HG02852 (cell line): Measurements from ENCODE around the gene RNF111.
A peak's percentile ranks its signal among the peaks of the same experiment; 100 is the strongest.
"Not testable (repeated sequence)": the region's sequence is repeated elsewhere in the genome, so short reads cannot be mapped to it uniquely, and the experiment has no call there.

Experiments used
- ATAC-seq: cut with Tn5 transposase; IDR thresholded peaks from one replicate; pipeline ENCODE4 v1.9.1; 2021; ENCODE audit warnings: mild to moderate bottlenecking, moderate library complexity; ENCODE audit not compliant: unreplicated experiment

The RNF111 gene

DNA sequence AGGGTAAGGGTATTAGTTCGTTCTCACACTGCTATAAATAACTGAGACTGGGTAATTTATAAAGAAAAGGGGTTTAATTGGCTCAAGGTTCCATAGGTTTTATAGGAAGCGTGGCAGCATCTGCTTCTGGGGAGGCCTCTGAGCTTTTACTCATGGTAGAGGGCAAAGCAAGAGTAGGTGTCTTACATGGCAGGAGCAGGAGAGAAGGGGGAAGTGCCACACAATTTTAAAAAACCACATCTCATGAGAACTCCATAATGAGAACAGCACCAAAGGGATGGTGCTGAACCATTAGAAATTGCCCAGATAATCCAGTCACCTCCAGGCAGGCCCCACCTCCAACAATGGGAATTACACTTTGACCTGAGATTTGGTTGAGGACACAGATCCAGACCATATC lies 12.2 kb downstream of the RNF111 start:
- ATAC-seq: no peak

DNA sequence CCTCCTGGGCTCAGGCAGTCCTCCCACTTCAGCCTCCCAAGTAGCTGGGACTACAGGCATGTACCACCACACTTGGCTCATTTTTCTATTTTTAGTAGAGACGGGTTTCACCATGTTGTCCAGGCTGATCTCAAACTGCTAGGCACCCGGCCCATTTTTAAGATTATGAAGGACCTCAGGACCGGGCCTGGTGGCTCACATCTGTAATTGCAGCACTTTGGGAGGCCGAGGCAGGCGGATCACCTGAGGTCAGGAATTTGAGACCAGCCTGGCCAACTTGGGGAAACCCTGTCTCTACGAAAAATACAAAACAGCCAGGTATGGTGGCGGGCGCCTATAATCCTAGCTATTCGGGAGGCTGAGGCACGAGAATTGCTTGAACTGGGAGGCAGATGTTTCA lies 12.8 kb downstream of the RNF111 start:
- ATAC-seq: not testable (repeated sequence)

GRCh38 chr15:59001946-59002345 lies 14.5 kb downstream of the RNF111 start:
- no peak for ATAC-seq

GRCh38 chr15:59002418-59002859 lies 15.0 kb downstream of the RNF111 start:
- peak; percentile 61 for ATAC-seq

DNA sequence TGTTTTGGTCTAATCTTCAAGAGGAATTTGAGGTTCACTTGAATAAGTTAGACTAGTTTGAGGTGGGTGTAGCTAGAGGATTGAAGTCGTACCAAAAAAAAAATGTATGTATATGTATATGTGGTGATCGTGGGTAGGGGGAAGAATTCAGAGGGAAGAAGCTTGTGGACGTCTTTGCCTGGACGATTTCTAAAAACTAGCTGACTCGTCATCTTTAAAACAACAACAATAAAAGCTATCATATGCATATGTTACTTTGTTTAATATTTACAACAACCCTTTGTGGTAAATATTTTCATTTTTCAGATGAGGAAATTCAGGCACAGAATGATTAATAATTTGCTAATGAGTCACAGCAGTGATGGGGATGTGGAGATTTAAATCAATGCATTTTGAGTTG lies 18.1 kb downstream of the RNF111 start:
- ATAC-seq: no peak

DNA sequence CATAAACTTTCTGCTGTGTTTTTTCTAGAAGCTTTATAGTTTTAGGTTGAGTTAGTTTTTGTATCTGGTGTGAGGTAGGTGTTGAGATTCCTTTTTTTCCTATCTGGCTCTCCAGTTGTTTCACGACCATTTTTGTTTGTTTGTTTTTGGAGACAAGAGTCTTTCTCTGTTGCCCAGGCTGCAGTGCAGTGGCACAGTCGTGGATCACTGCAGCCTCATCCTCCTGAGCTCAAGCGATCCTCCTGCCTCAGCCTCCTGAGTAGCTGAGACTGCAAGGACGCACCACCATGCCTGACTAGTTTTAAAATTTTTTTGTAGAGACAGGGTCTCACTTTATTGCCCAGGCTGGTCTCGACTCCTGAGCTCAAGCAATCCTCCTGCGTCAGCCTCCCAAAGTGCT lies 20.6 kb downstream of the RNF111 start:
- no peak for ATAC-seq

DNA sequence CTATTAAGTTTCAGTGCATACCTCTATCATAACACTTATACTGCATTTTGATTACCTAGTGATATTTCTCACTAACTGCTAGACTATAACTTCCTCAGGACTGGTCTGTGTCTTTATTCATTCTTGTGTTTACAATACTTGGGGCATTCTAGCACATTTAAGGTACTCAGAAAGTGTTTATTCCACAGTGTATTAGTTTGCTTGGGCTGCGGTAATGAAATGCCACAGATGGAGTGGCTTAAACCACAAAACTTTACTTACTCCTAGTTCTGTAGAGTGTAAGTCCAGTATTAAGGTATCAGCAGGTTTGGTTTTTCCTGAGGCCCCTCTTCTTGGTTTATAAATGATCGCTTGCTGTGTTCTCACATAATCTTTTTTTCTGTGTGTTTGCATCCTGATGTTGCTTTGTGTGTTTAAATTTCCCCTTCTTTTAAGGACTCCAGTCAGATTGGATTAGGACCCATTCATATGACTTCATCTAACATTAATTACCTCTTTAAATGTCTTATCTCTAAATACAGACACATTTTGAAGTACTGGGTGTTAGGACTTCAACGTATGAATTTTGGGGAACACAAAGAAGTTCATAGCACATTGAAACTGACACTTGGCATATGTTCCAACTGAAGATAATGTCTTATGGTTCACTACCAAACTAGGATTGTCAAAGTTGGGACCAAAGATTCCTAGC lies 23.9 kb downstream of the RNF111 start:
- ATAC-seq: no peak

- no peak for ATAC-seq
These were observed 25.9 kb downstream of the RNF111 start for GRCh38 chr15:59013246-59013873.

DNA sequence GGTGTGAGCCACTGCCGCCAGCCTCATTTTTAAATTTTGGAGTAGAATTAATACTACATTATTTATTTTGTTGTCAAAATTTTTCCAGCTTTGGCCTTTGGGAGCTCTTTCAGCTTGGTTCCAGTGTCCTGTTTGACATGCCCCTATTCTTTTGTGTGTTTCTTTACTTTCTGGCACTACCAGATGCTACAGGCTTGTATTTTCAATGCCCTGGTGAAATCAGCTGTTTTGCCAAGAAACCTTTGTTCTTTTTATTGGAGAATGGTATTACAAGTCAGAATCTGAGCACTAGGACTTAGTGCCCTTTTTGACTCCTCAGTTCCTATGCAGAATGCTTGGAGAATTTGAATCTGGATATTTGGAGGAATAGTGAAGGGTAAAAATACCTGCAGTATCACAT lies 26.6 kb downstream of the RNF111 start:
- no peak for ATAC-seq

- ATAC-seq: no peak
These were observed 30.0 kb downstream of the RNF111 start for GRCh38 chr15:59017449-59017848.

DNA sequence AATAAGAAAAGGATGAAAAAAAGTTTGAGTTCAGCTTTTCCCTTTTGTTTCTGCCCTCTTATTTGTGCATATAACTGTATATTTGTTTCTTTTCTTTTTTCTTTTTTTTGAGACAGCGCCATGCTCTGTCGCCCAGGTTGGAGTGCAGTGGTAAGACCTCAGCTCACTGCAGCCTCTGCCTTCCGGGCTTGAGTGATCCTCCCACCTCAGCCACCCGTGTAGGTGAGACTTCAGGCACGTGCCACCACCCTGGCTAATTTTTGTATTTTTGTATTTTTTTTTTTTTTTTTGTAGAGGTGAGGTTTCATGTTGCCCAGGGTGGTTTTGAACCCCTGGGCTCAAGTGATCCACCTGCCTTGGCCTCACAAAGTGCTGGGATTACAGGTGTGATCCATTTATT lies 31.4 kb downstream of the RNF111 start:
- no peak for ATAC-seq

- ATAC-seq: no peak
These were observed 32.9 kb downstream of the RNF111 start for GRCh38 chr15:59020322-59020721.

DNA sequence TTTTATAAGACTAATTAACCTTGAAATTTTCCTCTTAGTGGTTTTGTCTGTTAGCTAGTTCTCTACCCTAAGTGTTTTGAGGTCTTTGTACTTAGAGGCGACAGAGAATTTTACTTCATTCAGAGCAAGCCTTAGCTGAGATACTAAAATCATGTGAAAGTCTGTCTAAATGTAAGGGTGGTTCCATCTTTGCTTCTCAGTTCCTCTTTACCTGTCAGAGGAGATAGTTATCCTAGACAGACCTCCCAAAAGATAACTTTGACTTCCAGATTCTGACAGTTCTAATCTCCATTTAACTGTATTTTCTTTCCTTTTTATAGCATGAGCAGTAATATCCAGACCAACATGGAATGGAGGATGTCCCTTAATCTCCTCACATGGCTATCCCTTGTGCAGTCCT lies 34.7 kb downstream of the RNF111 start:
- ATAC-seq: no peak

GRCh38 chr15:59026207-59026606 lies 38.7 kb downstream of the RNF111 start:
- no peak for ATAC-seq

DNA sequence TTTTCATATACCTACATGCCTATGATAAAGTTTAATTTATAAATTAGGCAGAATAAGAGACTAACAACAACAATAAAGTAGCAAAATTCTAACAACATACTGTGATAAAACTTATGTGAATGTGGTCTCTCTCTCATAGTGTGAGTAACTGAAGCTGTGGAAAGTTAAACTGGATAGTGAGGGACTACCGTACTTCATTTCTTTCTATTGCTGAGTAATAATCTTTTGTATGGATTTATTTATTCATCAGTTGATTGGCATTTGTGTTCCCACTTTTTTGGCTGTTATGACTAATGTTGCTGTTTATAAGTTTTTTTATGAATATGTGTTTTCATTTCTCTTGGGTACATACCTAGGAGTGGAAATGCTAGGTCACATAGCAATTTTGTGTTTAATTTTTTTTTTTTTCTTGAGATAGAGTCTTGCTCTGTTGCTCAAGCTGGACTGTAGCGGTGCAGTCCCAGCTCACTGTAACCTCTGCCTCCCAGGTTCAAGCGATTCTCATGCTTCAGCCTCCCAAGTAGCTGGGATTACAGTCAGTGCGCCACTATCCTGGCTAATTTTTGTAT lies 41.0 kb downstream of the RNF111 start:
- no peak for ATAC-seq

- ATAC-seq: no peak
These were observed 42.1 kb downstream of the RNF111 start for GRCh38 chr15:59029554-59029953.

GRCh38 chr15:59035201-59035600 lies 47.7 kb downstream of the RNF111 start:
- no peak for ATAC-seq

DNA sequence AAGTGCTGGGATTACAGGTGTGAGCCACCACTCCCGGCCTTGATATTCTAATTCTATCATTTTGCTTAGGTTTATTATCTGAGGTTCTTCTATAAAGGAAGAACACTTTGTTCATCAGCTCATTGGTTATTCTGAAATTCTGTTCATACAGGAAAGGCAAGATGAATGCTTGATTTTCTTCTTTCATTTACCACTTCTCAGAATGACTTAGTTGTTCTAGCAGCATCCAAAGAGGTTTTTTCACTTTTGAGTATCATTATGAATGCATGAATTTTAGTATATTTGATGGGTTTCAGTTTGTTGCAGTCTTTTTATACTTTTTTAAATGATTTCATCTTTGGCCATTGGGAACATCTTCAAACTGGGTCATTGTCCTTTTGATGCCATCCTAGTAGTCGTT lies 51.8 kb downstream of the RNF111 start:
- ATAC-seq: no peak

DNA sequence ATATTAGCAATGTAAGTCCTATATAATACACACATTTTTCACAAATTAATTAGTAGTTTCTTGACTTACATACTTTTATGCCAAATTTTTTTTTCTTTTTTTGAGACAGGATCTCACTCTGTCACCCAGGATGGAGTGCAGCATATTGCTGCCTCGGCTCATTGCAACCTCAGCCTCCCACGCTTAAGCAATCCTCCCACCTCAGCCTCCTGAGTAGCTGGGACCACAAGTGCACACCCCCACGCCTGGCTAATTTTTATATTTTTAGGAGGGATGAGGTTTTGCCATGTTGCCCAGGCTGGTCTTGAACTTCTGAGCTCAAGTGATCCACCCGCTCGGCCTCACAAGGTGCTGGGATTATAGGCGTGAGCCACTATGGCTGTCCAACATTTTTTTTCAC lies 54.6 kb downstream of the RNF111 start:
- no peak for ATAC-seq

GRCh38 chr15:59048897-59049296 lies 61.4 kb downstream of the RNF111 start:
- no peak for ATAC-seq

GRCh38 chr15:59051873-59052861 lies 64.7 kb downstream of the RNF111 start:
- no peak for ATAC-seq
